DND-41 (cell line): Measurements from ENCODE around the gene KCNG1.

Source experiments
- ATAC-seq: fragments of 200-7000 bp; cut with Tn5 transposase; 3 replicates; pipeline ENCODE4 v1.9.1; 2021; ENCODE audit warnings: low read depth; ENCODE audit not compliant: insufficient read depth
- DNase-seq: peaks from one replicate; pipeline ENCODE4 v3.0.0-alpha.2; 2020
- H2AFZ ChIP-seq: 2 replicates; pipeline ENCODE4 v1.6.0; 2012; ENCODE audit warnings: low read depth, low read length
- H3K27ac ChIP-seq: 2 replicates; pipeline ENCODE4 v1.5.1; 2012; ENCODE audit warnings: low read length, inconsistent platforms
- H3K27me3 ChIP-seq: fragments of 200-600 bp; sonication (generic); 2 replicates; pipeline ENCODE4 v1.6.0; 2012; ENCODE audit warnings: low read length, mild to moderate bottlenecking, inconsistent platforms; ENCODE audit not compliant: insufficient read depth, poor library complexity
- H3K36me3 ChIP-seq: 2 replicates; pipeline ENCODE4 v1.5.1; 2012; ENCODE audit warnings: low read length, inconsistent platforms; ENCODE audit not compliant: insufficient read depth
- H3K4me1 ChIP-seq: 2 replicates; pipeline ENCODE4 v1.5.1; 2012; ENCODE audit warnings: mild to moderate bottlenecking, low read length; ENCODE audit not compliant: insufficient read depth
- H3K4me2 ChIP-seq: 2 replicates; pipeline ENCODE4 v1.6.0; 2012; ENCODE audit warnings: mild to moderate bottlenecking, moderate library complexity, low read length, inconsistent platforms; ENCODE audit not compliant: insufficient read depth
- H3K4me3 ChIP-seq, 2 experiments: fragments of 200-600 bp in 1 of 2; shearing (Covaris generic) in 1 of 2; 2 replicates each; pipeline ENCODE4 v1.5.1; 2012 to 2016; ENCODE audit warnings: inconsistent platforms in 2 of 2, low read length in 2 of 2, mild to moderate bottlenecking in 2 of 2, low read depth in 1 of 2, moderate library complexity in 1 of 2
- H3K79me2 ChIP-seq: 2 replicates; pipeline ENCODE4 v1.6.0; 2012; ENCODE audit warnings: low read length, inconsistent platforms; ENCODE audit not compliant: insufficient read depth
- H3K9ac ChIP-seq: 2 replicates; pipeline ENCODE4 v1.6.0; 2012; ENCODE audit warnings: low read depth, mild to moderate bottlenecking, inconsistent platforms, low read length, moderate library complexity
- H3K9me3 ChIP-seq: 2 replicates; pipeline ENCODE4 v1.5.1; 2012; ENCODE audit warnings: low read length, moderate library complexity, mild to moderate bottlenecking, inconsistent platforms; ENCODE audit not compliant: insufficient read depth, severe bottlenecking
- H4K20me1 ChIP-seq: 2 replicates; pipeline ENCODE4 v1.6.0; 2012; ENCODE audit warnings: low read length; ENCODE audit not compliant: insufficient read depth
- EZH2 ChIP-seq: IDR thresholded peaks from 3 replicates; pipeline ENCODE4 v1.6.1; 2012; ENCODE audit warnings: borderline replicate concordance, low read depth, mild to moderate bottlenecking, moderate library complexity, low read length, inconsistent platforms; ENCODE audit not compliant: severe bottlenecking
- TF ChIP-seq, protein P1 (sequence below): IDR thresholded peaks from 2 replicates; pipeline ENCODE4 v1.5.1; 2012; ENCODE audit warnings: borderline replicate concordance, low read length, moderate library complexity, mild to moderate bottlenecking; ENCODE audit not compliant: poor library complexity, severe bottlenecking; ENCODE audit errors: extremely low read depth

The KCNG1 gene

DNA sequence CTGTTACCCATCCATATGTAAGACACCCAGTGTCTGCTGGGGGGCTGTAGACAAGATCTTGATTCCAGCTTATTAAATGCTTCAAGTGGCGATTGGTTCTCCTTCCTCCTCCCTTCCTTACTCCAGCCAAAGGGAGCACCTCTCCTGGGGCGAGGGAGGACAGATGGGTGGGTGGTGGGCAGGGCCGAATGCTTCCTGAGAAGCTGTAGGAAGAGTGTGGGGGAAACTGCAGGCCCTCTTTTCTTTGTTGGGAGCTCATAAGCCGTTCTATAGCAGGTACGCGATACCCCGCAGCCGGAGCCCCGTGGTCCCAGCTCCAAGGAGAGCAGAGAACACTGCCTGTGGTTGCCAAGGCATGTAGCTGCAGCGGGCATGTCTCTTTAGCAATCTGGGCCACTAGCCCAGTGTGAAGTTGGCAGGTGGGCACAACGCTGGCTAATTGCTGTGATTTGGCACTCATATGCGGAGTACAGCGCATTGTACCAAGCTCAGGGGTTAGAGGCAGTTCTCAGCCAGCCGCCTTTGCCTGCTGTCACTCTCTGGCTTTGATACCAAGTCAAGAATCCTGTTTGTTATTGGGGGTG is 14.7 kb upstream of the KCNG1 start:
- no peaks in the 10 kb centered on the region for H3K27me3 ChIP-seq

DNA sequence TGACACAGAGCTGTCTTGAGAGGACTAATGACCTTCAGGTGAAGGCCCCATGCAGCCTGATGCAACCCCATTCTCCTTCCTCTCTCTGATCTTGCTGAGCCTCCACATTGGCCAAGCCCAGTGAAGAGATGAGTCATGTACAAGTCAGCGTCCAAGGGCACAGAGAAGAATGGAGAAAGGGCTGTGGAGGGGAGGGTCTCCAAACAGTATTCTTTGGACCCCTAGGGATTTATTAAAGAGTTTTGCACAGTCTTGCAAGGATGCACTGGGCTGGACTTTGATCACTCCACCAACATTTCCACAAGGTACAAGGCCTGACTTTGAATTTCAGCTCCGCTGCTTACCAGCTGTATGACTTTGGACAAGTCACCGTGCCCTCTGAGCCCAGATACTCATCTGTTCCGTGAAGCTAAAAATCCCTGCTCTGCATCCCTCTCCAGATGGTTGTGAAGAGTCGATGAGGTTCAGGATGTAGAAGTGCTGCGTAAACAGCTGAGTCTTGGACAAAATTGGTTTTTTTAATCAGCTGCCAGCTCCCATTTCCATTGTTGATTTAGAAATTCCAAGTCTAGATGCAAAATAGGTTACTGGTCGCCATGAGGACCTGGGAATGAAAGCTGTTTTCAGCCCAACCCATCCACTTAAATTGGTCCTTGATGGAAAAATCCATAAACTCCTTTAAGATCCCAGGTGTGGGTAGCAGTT is 14.1 kb upstream of the KCNG1 start:
- Histone ChIP-seq H3K27ac (no peak overlapping the region), H3K79me2 (no peaks in the 10 kb centered on the region), H3K4me1 (peaks cover 24% of the 10 kb centered on the region), H2AFZ (no peak overlapping the region), H3K4me2 (no peak overlapping the region), H3K27me3 (no peaks in the 10 kb centered on the region), H3K4me3 (no peak overlapping the region), H4K20me1 (no peaks in the 10 kb centered on the region), H3K9ac (no peak overlapping the region), H3K36me3 (no peaks in the 10 kb centered on the region), H3K9me3 (no peaks in the 10 kb centered on the region)
- DNase-seq (no peak), ATAC-seq (no peak)
- TF ChIP-seq, protein P1, sequence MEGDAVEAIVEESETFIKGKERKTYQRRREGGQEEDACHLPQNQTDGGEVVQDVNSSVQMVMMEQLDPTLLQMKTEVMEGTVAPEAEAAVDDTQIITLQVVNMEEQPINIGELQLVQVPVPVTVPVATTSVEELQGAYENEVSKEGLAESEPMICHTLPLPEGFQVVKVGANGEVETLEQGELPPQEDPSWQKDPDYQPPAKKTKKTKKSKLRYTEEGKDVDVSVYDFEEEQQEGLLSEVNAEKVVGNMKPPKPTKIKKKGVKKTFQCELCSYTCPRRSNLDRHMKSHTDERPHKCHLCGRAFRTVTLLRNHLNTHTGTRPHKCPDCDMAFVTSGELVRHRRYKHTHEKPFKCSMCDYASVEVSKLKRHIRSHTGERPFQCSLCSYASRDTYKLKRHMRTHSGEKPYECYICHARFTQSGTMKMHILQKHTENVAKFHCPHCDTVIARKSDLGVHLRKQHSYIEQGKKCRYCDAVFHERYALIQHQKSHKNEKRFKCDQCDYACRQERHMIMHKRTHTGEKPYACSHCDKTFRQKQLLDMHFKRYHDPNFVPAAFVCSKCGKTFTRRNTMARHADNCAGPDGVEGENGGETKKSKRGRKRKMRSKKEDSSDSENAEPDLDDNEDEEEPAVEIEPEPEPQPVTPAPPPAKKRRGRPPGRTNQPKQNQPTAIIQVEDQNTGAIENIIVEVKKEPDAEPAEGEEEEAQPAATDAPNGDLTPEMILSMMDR = no peak
- no peak for TF ChIP-seq EZH2

More for the DNA sequence above, 14.7 kb upstream of the KCNG1 start:
- Histone ChIP-seq H3K27ac (no peak overlapping the region), H3K4me1 (peaks cover 24% of the 10 kb centered on the region), H2AFZ (no peak overlapping the region), H4K20me1 (no peaks in the 10 kb centered on the region), H3K9ac (no peak overlapping the region), H3K4me3 (no peak overlapping the region), H3K79me2 (no peaks in the 10 kb centered on the region), H3K4me2 (no peak overlapping the region), H3K9me3 (no peaks in the 10 kb centered on the region), H3K36me3 (no peaks in the 10 kb centered on the region)
- no peak for DNase-seq
- no peak for ATAC-seq
- TF ChIP-seq EZH2 = no peak
- TF ChIP-seq, protein P1 = no peak

DNA sequence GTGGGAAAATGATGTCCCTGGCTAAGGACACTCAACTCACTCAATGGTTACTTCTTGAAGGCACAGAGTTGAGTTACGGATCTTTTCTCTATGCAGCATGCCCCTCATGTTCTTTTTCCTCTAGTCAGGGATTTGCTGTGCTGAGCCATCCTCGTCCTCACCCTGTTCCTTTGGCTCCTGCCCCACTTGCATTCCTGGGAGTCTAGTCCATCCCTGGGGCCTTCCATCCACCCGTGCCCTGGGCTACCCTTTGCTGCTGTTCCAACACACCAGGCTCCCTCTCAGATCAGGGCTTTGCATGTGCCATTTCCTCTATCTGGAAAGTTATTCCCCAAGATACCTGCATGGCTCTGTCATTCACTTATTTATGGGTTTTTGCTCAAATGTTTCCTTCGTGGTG is 13.3 kb upstream of the KCNG1 start:
- no peaks in the 10 kb centered on the region for H3K27me3 ChIP-seq
- no peak for DNase-seq
- H3K9me3 ChIP-seq = no peaks in the 10 kb centered on the region
- no peak for ATAC-seq
- no peaks in the 10 kb centered on the region for H3K36me3 ChIP-seq
- no peak for TF ChIP-seq EZH2
- TF ChIP-seq, protein P1 = no peak
- H3K9ac ChIP-seq = no peak overlapping the region
- no peak overlapping the region for H2AFZ ChIP-seq
- H3K4me1 ChIP-seq = peaks cover 24% of the 10 kb centered on the region
- no peak overlapping the region for H3K27ac ChIP-seq
- no peaks in the 10 kb centered on the region for H3K79me2 ChIP-seq
- no peaks in the 10 kb centered on the region for H4K20me1 ChIP-seq
- H3K4me3 ChIP-seq = no peak overlapping the region
- no peak overlapping the region for H3K4me2 ChIP-seq
